HG03432 (cell line): ENCODE results near the gene HDGF.

Experiments
- ATAC-seq: cut with Tn5 transposase; IDR thresholded peaks from one replicate; pipeline ENCODE4 v1.9.1; 2021; ENCODE audit warnings: mild to moderate bottlenecking, moderate library complexity; ENCODE audit not compliant: unreplicated experiment

HDGF gene

GRCh38 chr1:156727492-156727891 is 24.0 kb downstream of the HDGF start:
- no peak for ATAC-seq

GRCh38 chr1:156726549-156727226 is 24.8 kb downstream of the HDGF start:
- no peak for ATAC-seq

GRCh38 chr1:156725683-156726280 is 25.7 kb downstream of the HDGF start:
- ATAC-seq, result no peak

GRCh38 chr1:156721535-156721934 is 29.9 kb downstream of the HDGF start:
- ATAC-seq, result no peak

GRCh38 chr1:156721131-156721530 is 30.3 kb downstream of the HDGF start:
- ATAC-seq, result no peak

- no peak for ATAC-seq
These were observed 34.1 kb downstream of the HDGF start for GRCh38 chr1:156717351-156717750.

- ATAC-seq, result no peak
These were observed 36.6 kb downstream of the HDGF start for GRCh38 chr1:156714830-156715229.

GRCh38 chr1:156712626-156713025 is 38.8 kb downstream of the HDGF start:
- ATAC-seq, result no peak

GRCh38 chr1:156711011-156711817 is 40.3 kb downstream of the HDGF start:
- ATAC-seq, result no peak

- ATAC-seq, result no peak
These were observed 41.6 kb downstream of the HDGF start for GRCh38 chr1:156709757-156710489.

- ATAC-seq, result no peak
These were observed 42.4 kb downstream of the HDGF start for GRCh38 chr1:156709031-156709430.

- ATAC-seq, result no peak
These were observed 43.2 kb downstream of the HDGF start for GRCh38 chr1:156708218-156708661.

- no peak for ATAC-seq
These were observed 43.9 kb downstream of the HDGF start for GRCh38 chr1:156707417-156708217.

- ATAC-seq, result no peak
These were observed 44.6 kb downstream of the HDGF start for GRCh38 chr1:156706657-156707416.

GRCh38 chr1:156705918-156706656 is 45.4 kb downstream of the HDGF start:
- ATAC-seq, result no peak

- no peak for ATAC-seq
These were observed 46.1 kb downstream of the HDGF start, which contains the start of gene CRABP2 for GRCh38 chr1:156705321-156705917. CRABP2 (minus strand) TSS chr1:156705583; CDS start chr1:156705446, 137 bp downstream.

GRCh38 chr1:156704930-156705320 is 46.5 kb downstream of the HDGF start:
- no peak for ATAC-seq

GRCh38 chr1:156704166-156704711 is 47.2 kb downstream of the HDGF start:
- ATAC-seq, result no peak
